PFSK-1 (cell line): ENCODE data around the gene ULK4.

ENCODE experiments used
- POLR2AphosphoS5 ChIP-seq: IDR thresholded peaks from 2 replicates; pipeline ENCODE4 v1.6.1; 2012; ENCODE audit warnings: low read depth, mild to moderate bottlenecking, control low read depth, low read length, moderate library complexity
- TAF1 ChIP-seq: IDR thresholded peaks from 2 replicates; pipeline ENCODE4 v1.6.1; 2012; ENCODE audit warnings: low read length, control low read depth, borderline replicate concordance; ENCODE audit not compliant: insufficient read depth

- no peak for TF ChIP-seq POLR2AphosphoS5
- no peak for TF ChIP-seq TAF1
These were observed 459.9 kb downstream of the ULK4 start for GRCh38 chr3:41502023-41502422.
